GM12872 (cell line): ENCODE data around the gene BEND3.

Experiments used
- CTCF ChIP-seq: IDR thresholded peaks from 3 replicates; pipeline ENCODE4 v1.5.1; 2011; ENCODE audit warnings: low read depth, mild to moderate bottlenecking, low read length, moderate library complexity; ENCODE audit not compliant: insufficient read depth

Gene BEND3

GRCh38 chr6:107083921-107084320 lies 31.4 kb downstream of the BEND3 start:
- TF ChIP-seq CTCF = no peak

- TF ChIP-seq CTCF = no peak
Observed at GRCh38 chr6:107083047-107083768, 32.1 kb downstream of the BEND3 start.

DNA sequence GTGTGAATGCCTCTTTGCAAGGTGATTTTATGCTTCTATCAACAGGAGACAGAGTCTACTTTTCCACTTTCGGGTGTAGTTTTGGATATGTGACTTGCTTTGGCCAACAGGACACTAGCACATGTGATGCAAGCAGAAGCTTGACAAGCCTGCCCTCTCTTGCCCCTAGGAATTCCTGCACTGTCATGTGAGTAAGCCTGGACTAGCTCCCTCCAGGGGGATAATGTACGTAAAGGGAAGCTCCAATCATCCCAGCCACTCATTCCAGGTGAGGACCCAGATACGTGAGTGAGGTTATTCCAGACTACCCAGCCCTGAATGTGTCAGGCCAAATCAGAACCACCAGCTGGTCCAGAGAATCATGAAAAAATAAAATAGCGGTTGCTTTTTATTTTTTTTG lies 33.3 kb downstream of the BEND3 start:
- no peak for TF ChIP-seq CTCF

DNA sequence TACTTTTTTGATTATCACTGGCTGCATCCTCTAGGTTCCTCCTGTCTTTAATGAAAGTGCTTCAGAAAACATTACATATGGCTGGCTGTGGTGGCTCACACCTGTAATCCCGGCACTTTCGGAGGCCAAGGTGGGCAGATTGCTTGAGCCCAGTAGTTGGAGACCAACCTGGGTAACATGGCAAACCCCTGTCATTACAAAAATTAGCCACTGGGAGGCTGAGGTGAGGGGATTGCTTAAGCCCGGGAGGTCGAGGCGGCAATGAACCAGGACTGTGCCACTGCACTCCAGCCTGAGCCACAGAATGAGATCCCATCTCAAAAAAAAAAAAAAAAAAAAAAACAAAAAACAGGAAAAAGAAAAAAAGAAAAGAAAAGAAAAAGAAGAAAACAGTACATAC lies 35.3 kb downstream of the BEND3 start:
- peak; percentile 39; the same call in 2 of the 3 replicates for TF ChIP-seq CTCF

DNA sequence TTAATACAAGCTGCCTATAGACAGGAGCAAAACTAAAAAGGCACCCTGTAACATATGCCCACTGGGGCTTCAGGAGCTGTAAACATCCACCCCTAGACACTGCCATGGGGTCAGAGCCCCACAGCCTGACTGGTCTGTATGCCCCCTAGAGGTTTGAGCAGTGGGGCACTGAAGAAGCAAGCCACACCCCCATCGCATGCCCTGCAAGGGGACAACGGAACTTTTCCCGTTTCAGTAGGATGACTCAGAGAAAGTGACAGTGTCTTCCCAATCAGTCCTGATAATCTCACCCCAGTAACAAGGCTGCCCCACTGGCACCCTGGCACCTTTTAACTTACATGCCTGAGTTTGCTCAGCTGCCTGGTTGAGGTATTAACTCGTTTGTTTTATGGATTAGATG lies 35.9 kb downstream of the BEND3 start:
- TF ChIP-seq CTCF = no peak

DNA sequence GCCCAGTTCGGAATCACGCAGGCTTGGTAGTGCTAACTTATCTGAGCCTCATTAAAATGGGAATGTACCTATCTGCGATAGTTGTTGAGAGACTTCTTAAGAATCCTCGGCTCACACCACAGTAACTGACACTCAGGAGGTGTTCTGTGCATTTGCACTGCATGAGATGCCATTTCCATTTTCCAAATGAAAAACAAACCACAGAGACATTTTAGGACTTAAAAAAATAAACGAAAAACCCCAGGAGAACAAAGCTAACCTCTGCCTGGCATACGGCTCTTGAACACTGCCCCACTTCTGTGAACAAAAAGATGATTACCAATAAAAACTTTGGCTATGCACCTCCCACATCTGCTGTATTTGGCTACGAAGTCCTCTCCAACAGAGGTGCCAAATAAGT lies 37.6 kb downstream of the BEND3 start:
- TF ChIP-seq CTCF = no peak

GRCh38 chr6:107075951-107076381 lies 39.3 kb downstream of the BEND3 start:
- TF ChIP-seq CTCF = 0 out of 3 replicates have a peak, but pooled peaks have one; percentile 15
